Measurements from ENCODE around the gene STAB1. TPM values are rescaled to one million over a fixed set of nuclear protein-coding genes. Genes with fewer than 3 reads are reported as not detected.

STAB1 gene
- total RNA-seq, 1 donor from 2014 or later: 14.8 TPM

Small RNAs within 50 kb of the gene (small RNA-seq; reads per million reads assigned to genes)
- gene RNU6-856P: not detected
- not detected for gene RNU6ATAC16P

Other genes starting within 250 kb of the STAB1 start
- 7.0 TPM for gene PPM1M, start 249.6 kb upstream of the STAB1 start, total RNA-seq
- 158 TPM for gene WDR82, start 216.7 kb upstream of the STAB1 start, total RNA-seq
- 3.6 TPM for gene GLYCTK, start 207.5 kb upstream of the STAB1 start, total RNA-seq
- 1.6 TPM for gene DNAH1, start 179.0 kb upstream of the STAB1 start, total RNA-seq
- 105 TPM for gene BAP1, start 85.3 kb upstream of the STAB1 start, total RNA-seq
- 4.7 TPM for gene PHF7, start 84.7 kb upstream of the STAB1 start, total RNA-seq
- gene SEMA3G, start 50.2 kb upstream of the STAB1 start, total RNA-seq: 3.0 TPM
- gene TNNC1, start 41.3 kb upstream of the STAB1 start, total RNA-seq: not detected
- gene NISCH, start 39.7 kb upstream of the STAB1 start, total RNA-seq: 71.4 TPM
- 33.5 TPM for gene NT5DC2, start 38.5 kb downstream of the STAB1 start, total RNA-seq
- gene UQCC5, start 41.3 kb downstream of the STAB1 start, total RNA-seq: 4.1 TPM
- 203 TPM for gene PBRM1, start 190.6 kb downstream of the STAB1 start, total RNA-seq
- gene GNL3, start 190.7 kb downstream of the STAB1 start, total RNA-seq: 78.8 TPM
- 57.9 TPM for gene GLT8D1, start 210.5 kb downstream of the STAB1 start, total RNA-seq
- 29.6 TPM for gene SPCS1, start 210.8 kb downstream of the STAB1 start, total RNA-seq